K562 (cell line): Measurements from ENCODE around the gene EFNA5. TPM values are rescaled to one million over a fixed set of nuclear protein-coding genes. Genes with fewer than 3 reads are reported as not detected.

Source experiments
- ATAC-seq: fragments of 200-7000 bp; cut with Tn5 transposase; 3 replicates; pipeline ENCODE4 v1.9.1; 2020; ENCODE audit warnings: moderate library complexity
- BruUV-seq: library from RNA; stranded (reverse); fragments of 400-500 nt; replicated peaks from 2 replicates; lab custom pipeline; 2021; lab: Mats Ljungman, UMichigan
- CTCF ChIA-PET: fragments of 300-600 bp; formaldehyde crosslinking; extraction: SDS; loops from one replicate; lab custom pipeline; 2021; ENCODE audit warnings: low intra/inter-chr PET ratio; lab: Yijun Ruan, JAX
- POLR2A ChIA-PET: fragments of 300-600, 350-650 bp; sonication (Branson Sonifier 250); formaldehyde crosslinking; extraction: SDS; loops from one replicate; lab custom pipeline; 2021; ENCODE audit warnings: antibody characterized with exemption, inconsistent platforms; lab: Yijun Ruan, JAX
- DNase-seq, 4 experiments: peaks; one replicate each; pipeline versions ENCODE4 v3.0.0 to v3.0.0-alpha.2; 2011 to 2018; ENCODE audit warnings: low spot score in 3 of 4, mixed read lengths in 3 of 4; ENCODE audit errors: extremely low read depth in 1 of 4
- FAIRE-seq: peaks from 2 replicates; lab custom pipeline; 2011; peaks lifted over from hg19 to GRCh38; lab: Jason Lieb, UNC
- H2AFZ ChIP-seq: 2 replicates; pipeline ENCODE4 v1.6.0; 2011; ENCODE audit warnings: low read depth, low read length, control low read depth, inconsistent platforms
- H3K27ac ChIP-seq: fragments of 200-600 bp; 3 replicates; pipeline ENCODE4 v1.8.0; 2011; ENCODE audit warnings: low read depth, mild to moderate bottlenecking, control low read depth, inconsistent platforms, low read length, moderate library complexity, mixed read lengths; ENCODE audit errors: extremely low read depth
- H3K27me3 ChIP-seq, 2 experiments: fragments of 300-600 bp in 1 of 2; 2 replicates in 1 of 2; 3 replicates in 1 of 2; pipeline versions ENCODE4 v1.6.0 to v1.8.0; 2011; ENCODE audit warnings: inconsistent platforms in 2 of 2, low read length in 2 of 2, mild to moderate bottlenecking in 1 of 2, mixed read lengths in 1 of 2, moderate library complexity in 1 of 2; ENCODE audit not compliant: control insufficient read depth in 2 of 2, insufficient read depth in 2 of 2
- H3K36me3 ChIP-seq: fragments of 300-600 bp; 3 replicates; pipeline ENCODE4 v1.8.0; 2011; ENCODE audit warnings: mild to moderate bottlenecking, low read length, inconsistent platforms; ENCODE audit not compliant: control insufficient read depth, insufficient read depth
- H3K4me1 ChIP-seq, 2 experiments: fragments of 200-600 bp in 1 of 2; replicated peaks in 1 of 2; 2 replicates in 1 of 2; 3 replicates in 1 of 2; pipeline versions ENCODE4 v1.5.1 to v1.8.0; 2011; ENCODE audit warnings: inconsistent platforms in 2 of 2, low read length in 2 of 2, mild to moderate bottlenecking in 1 of 2, mixed read lengths in 1 of 2, moderate library complexity in 1 of 2; ENCODE audit not compliant: control insufficient read depth in 2 of 2, insufficient read depth in 2 of 2
- H3K4me2 ChIP-seq: 2 replicates; pipeline ENCODE4 v1.6.1; 2011; ENCODE audit warnings: low read length, control low read depth, inconsistent platforms, mixed read lengths; ENCODE audit not compliant: insufficient read depth
- H3K4me3 ChIP-seq: fragments of 200-600 bp; sonication (generic), shearing (Covaris generic); 2 replicates; pipeline ENCODE4 v1.5.1; 2016; ENCODE audit warnings: control low read depth, inconsistent platforms
- H3K79me2 ChIP-seq: fragments of 200-600 bp; 3 replicates; pipeline ENCODE4 v1.8.0; 2011; ENCODE audit warnings: low read length, inconsistent platforms; ENCODE audit not compliant: control insufficient read depth, insufficient read depth
- H3K9ac ChIP-seq, 2 experiments: 2 replicates each; pipeline versions ENCODE4 v1.6.0 to v1.6.1; 2011; ENCODE audit warnings: low read depth in 2 of 2, low read length in 2 of 2, control low read depth in 1 of 2, inconsistent platforms in 1 of 2, mild to moderate bottlenecking in 1 of 2, mixed read lengths in 1 of 2; ENCODE audit not compliant: insufficient read depth in 1 of 2
- H3K9me1 ChIP-seq: one replicate; pipeline ENCODE4 v1.6.0; 2011; ENCODE audit warnings: inconsistent platforms, mild to moderate bottlenecking, low read length, moderate library complexity; ENCODE audit not compliant: control insufficient read depth, insufficient read depth
- H3K9me3 ChIP-seq: replicated peaks from 2 replicates; pipeline ENCODE4 v1.5.1; 2011; ENCODE audit warnings: low read depth, low read length, inconsistent platforms; ENCODE audit not compliant: control insufficient read depth, insufficient read depth
- H4K20me1 ChIP-seq: replicated peaks from 2 replicates; pipeline ENCODE4 v1.6.1; 2011; ENCODE audit warnings: low read length, inconsistent platforms, mixed read lengths; ENCODE audit not compliant: control insufficient read depth, insufficient read depth
- CXXC5 ChIP-seq: fragments of 250-450 bp; sonication (Bioruptor Pico); IDR thresholded peaks from 2 replicates; pipeline ENCODE4 v1.8.0; 2022; ENCODE audit warnings: inconsistent platforms, mild to moderate bottlenecking, moderate library complexity
- GTF2E2 ChIP-seq: fragments of 200-800 bp; sonication (Bioruptor generic); IDR thresholded peaks from 2 replicates; pipeline ENCODE4 v1.6.1; 2016; ENCODE audit warnings: missing genetic modification characterization, missing compliant biosample characterization
- HDAC3 ChIP-seq: fragments of 450-650 bp; IDR thresholded peaks from 2 replicates; pipeline ENCODE4 v1.6.1; 2018; ENCODE audit warnings: borderline replicate concordance, mild to moderate bottlenecking, moderate library complexity; ENCODE audit not compliant: partially characterized antibody
- POLR2G ChIP-seq: fragments of 200-400 bp; formaldehyde crosslinking; IDR thresholded peaks from 2 replicates; pipeline ENCODE4 v1.6.1; 2017; ENCODE audit warnings: low read depth, mild to moderate bottlenecking, antibody characterized with exemption, low read length, moderate library complexity
- POLR2H ChIP-seq: IDR thresholded peaks from 2 replicates; pipeline ENCODE4 v1.6.1; 2016; ENCODE audit warnings: missing genetic modification characterization, low read depth, mild to moderate bottlenecking, control low read depth, missing compliant biosample characterization, moderate library complexity
- POLR3G ChIP-seq: IDR thresholded peaks from 2 replicates; pipeline ENCODE4 v1.6.1; 2011; ENCODE audit not compliant: insufficient read length, insufficient replicate concordance; ENCODE audit errors: extremely low read depth
- PRPF4 ChIP-seq: fragments of 200-400 bp; formaldehyde crosslinking; IDR thresholded peaks from one replicate; pipeline ENCODE4 v1.6.1; 2017; ENCODE audit warnings: low read length, low read depth, mild to moderate bottlenecking; ENCODE audit not compliant: insufficient read depth, poor library complexity, severe bottlenecking
- TBL1XR1 ChIP-seq, 2 experiments: IDR thresholded peaks; 2 replicates each; pipeline ENCODE4 v1.6.1; 2012; ENCODE audit warnings: improper control_type of control experiment in 2 of 2, low read length in 2 of 2, mild to moderate bottlenecking in 1 of 2
- ZNF224 ChIP-seq: sonication (generic); formaldehyde crosslinking; IDR thresholded peaks from 2 replicates; pipeline ENCODE4 v1.8.0; 2022; ENCODE audit warnings: mild to moderate bottlenecking, missing genetic modification reagents
- ZNF707 ChIP-seq: fragments of 250-450 bp; sonication (Bioruptor Pico); conservative IDR thresholded peaks from 2 replicates; pipeline ENCODE4 v1.8.0; 2022; ENCODE audit warnings: inconsistent platforms, mild to moderate bottlenecking, moderate library complexity
- WGBS: fragments of 100-300 bp; shearing (Covaris generic); methylation state at CpG from one replicate; pipeline ENCODE4 v1.1.6; 2016; ENCODE audit warnings: low coverage, mixed read lengths; ENCODE audit not compliant: insufficient coverage; ENCODE audit errors: missing lambda C conversion rate; 5-methylcytosine and 5-hydroxymethylcytosine counted together
- in situ Hi-C: fragments of 300-500 bp; cut with MboI; formaldehyde crosslinking; loops from 4 replicates; pipeline ENCODE4 v1.15.0; 2018; ENCODE audit warnings: inconsistent platforms, mixed read lengths
- intact Hi-C: fragments of 100-400 bp; cut with micrococcal nuclease; formaldehyde crosslinking; loops from 2 replicates; pipeline ENCODE4 v1.14.2; 2022
- polyA plus RNA-seq, 8 experiments: library from polyadenylated mRNA; depleted of rRNA in 4 of 8; stranded (reverse) in 5 of 8; unstranded in 3 of 8; fragments of >200 nt; fragmentation: Nextera tagmentation in 2 of 8; fragmentation: Illumina TruSeq in 1 of 8; extraction: Ambion mirVana in 2 of 8; extraction: Trizol in 1 of 8; gene quantifications; 2 replicates each; pipeline versions ENCODE4 v1.2.1 to v1.2.3, GENCODE V29; 2011 to 2014; ENCODE audit warnings: inconsistent platforms in 1 of 8, missing spikeins in 1 of 8
- total RNA-seq, 7 experiments: library from RNA; depleted of rRNA in 6 of 7; stranded (reverse); fragments of >200 nt in 6 of 7; fragmentation: Illumina TruSeq in 2 of 7; extraction: Trizol in 2 of 7; gene quantifications; 2 replicates each; pipeline versions ENCODE4 v1.2.1 to v1.2.3, GENCODE V29; 2011 to 2021; ENCODE audit warnings: low replicate concordance in 1 of 7

Gene EFNA5
- total and polyA plus RNA-seq, 9 of the 15 experiments (the other 6 are each of a cell fraction or from before 2014, with no cell fraction given): 0.20 TPM; not detected in 8

GRCh38 chr5:107610798-107611197 is 59.9 kb downstream of the EFNA5 start:
- intact Hi-C loops: no loop called here
- Histone ChIP-seq H3K4me3 (no peak overlapping the region), H3K9me3 (no peaks in the 10 kb centered on the region), H3K27me3 (no peaks in the 10 kb centered on the region), H3K4me2 (no peak overlapping the region), H4K20me1 (no peaks in the 10 kb centered on the region), H3K36me3 (no peaks in the 10 kb centered on the region), H2AFZ (no peak overlapping the region), H3K79me2 (no peaks in the 10 kb centered on the region), H3K9me1 (no peaks in the 10 kb centered on the region), H3K4me1 (no peaks in the 10 kb centered on the region), H3K27ac (no peak overlapping the region), H3K9ac (no peak overlapping the region)
- TF ChIP-seq POLR3G (no peak), POLR2G (no peak), ZNF707 (no peak), TBL1XR1 (IDR thresholded peaks at IDR 0.05; ENCODE audit: low read length in 2 of 2) (no peak), POLR2H (tag) (no peak), PRPF4 (no peak), GTF2E2 (no peak), ZNF224 (CRISPR knock-in tag) (no peak), HDAC3 (no peak), CXXC5 (CRISPR knock-in tag) (no peak)
- under 1% methylated on average over 12 of the region's 12 CpGs for WGBS
- no TSS peak for BruUV-seq
- FAIRE-seq: no peak
- no peak for DNase-seq
- ChIA-PET CTCF (no interaction called here), POLR2A (no interaction called here)
- no peak for ATAC-seq
- in situ Hi-C loops: no loop called here
